ENCODE measurements around the gene NTNG2. TPM values are rescaled to one million over a fixed set of nuclear protein-coding genes. Genes with fewer than 3 reads are reported as not detected.

Gene NTNG2
- total RNA-seq, 2 donors from 2014 or later, result 0.26 to 2.0 TPM

GRCh38 chr9:132283863-132284262 lies 122.0 kb downstream of the NTNG2 start:
- ATAC-seq (no peak), DNase-seq (no peak)
- H3K4me3 ChIP-seq, result no peak overlapping the region
- peaks cover 3% of the 10 kb centered on the region for H3K4me1 ChIP-seq
- H3K27me3 ChIP-seq, result no peaks in the 10 kb centered on the region
- H3K36me3 ChIP-seq (replicated peaks in 1 of 2; ENCODE audit: insufficient read depth in 1 of 2, low read depth in 2 of 2), result peaks cover 0 to 50% of the 10 kb centered on the region in 2 donors
- H3K9me3 ChIP-seq, result no peaks in the 10 kb centered on the region
- no peak for TF ChIP-seq CTCF (IDR thresholded peaks at IDR 0.05)
- 89 to 92% methylated on average over 7 of the region's 7 CpGs for WGBS, 2 donors
- intact Hi-C loops (cut with DNase I), result no loop called here
- H3K27ac ChIP-seq, result no peak overlapping the region

- H3K4me3 ChIP-seq, result no peak overlapping the region
- no peak for TF ChIP-seq POLR2A (IDR thresholded peaks at IDR 0.05)
- no peak for TF ChIP-seq CTCF (IDR thresholded peaks at IDR 0.05)
- ATAC-seq (no peak), DNase-seq (no peak)
- 65 to 68% methylated on average over 3 of the region's 3 CpGs for WGBS, 2 donors
- H3K9me3 ChIP-seq, result no peaks in the 10 kb centered on the region
- H3K36me3 ChIP-seq (replicated peaks in 1 of 2; ENCODE audit: insufficient read depth in 1 of 2, low read depth in 2 of 2), result peaks cover 0 to 40% of the 10 kb centered on the region in 2 donors
- H3K27ac ChIP-seq, result no peak overlapping the region
- H3K4me1 ChIP-seq, result peaks cover 6% of the 10 kb centered on the region
- no peaks in the 10 kb centered on the region for H3K27me3 ChIP-seq
- intact Hi-C loops (cut with DNase I), result no loop called here
Observed at GRCh38 chr9:132287256-132287760, 125.5 kb downstream of the NTNG2 start.

GRCh38 chr9:132288361-132288760 lies 126.5 kb downstream of the NTNG2 start:
- intact Hi-C loops (cut with DNase I), result no loop called here
- WGBS, 2 donors, result 3 to 7% methylated on average over 1 of the region's 1 CpG
- no peak overlapping the region for H3K27ac ChIP-seq
- H3K27me3 ChIP-seq, result no peaks in the 10 kb centered on the region
- ATAC-seq (no peak), DNase-seq (no peak)
- no peaks in the 10 kb centered on the region for H3K9me3 ChIP-seq
- no peak overlapping the region for H3K4me3 ChIP-seq
- no peak for TF ChIP-seq POLR2A (IDR thresholded peaks at IDR 0.05)
- no peak for TF ChIP-seq CTCF (IDR thresholded peaks at IDR 0.05)
- H3K4me1 ChIP-seq, result peaks cover 6% of the 10 kb centered on the region
- peaks cover 0 to 35% of the 10 kb centered on the region in 2 donors for H3K36me3 ChIP-seq (replicated peaks in 1 of 2; ENCODE audit: insufficient read depth in 1 of 2, low read depth in 2 of 2)

- Histone ChIP-seq H3K9me3 (no peaks in the 10 kb centered on the region), H3K4me1 (peaks cover 6% of the 10 kb centered on the region), H3K27me3 (no peaks in the 10 kb centered on the region), H3K4me3 (no peak overlapping the region), H3K27ac (no peak overlapping the region), H3K36me3 (replicated peaks in 1 of 2; ENCODE audit: insufficient read depth in 1 of 2, low read depth in 2 of 2) (peaks cover 0 to 31% of the 10 kb centered on the region in 2 donors)
- peak in 1 of 4 donors; percentile 11 for DNase-seq
- TF ChIP-seq CTCF (IDR thresholded peaks at IDR 0.05), result no peak
- TF ChIP-seq POLR2A (IDR thresholded peaks at IDR 0.05), result no peak
- WGBS, 2 donors, result 48 to 59% methylated on average over 2 of the region's 2 CpGs
- intact Hi-C loops (cut with DNase I), result no loop called here
- no peak for ATAC-seq
Observed at GRCh38 chr9:132288966-132289365, 127.1 kb downstream of the NTNG2 start.

- Histone ChIP-seq H3K9me3 (no peaks in the 10 kb centered on the region), H3K4me1 (peaks cover 6% of the 10 kb centered on the region), H3K27ac (no peak overlapping the region), H3K4me3 (no peak overlapping the region), H3K36me3 (replicated peaks in 1 of 2; ENCODE audit: insufficient read depth in 1 of 2, low read depth in 2 of 2) (peaks cover 0 to 33% of the 10 kb centered on the region in 2 donors), H3K27me3 (no peaks in the 10 kb centered on the region)
- TF ChIP-seq POLR2A (IDR thresholded peaks at IDR 0.05) (no peak), CTCF (IDR thresholded peaks at IDR 0.05) (no peak)
- WGBS, 2 donors, result 91 to 94% methylated on average over 13 of the region's 13 CpGs
- no peak for DNase-seq
- intact Hi-C loops (cut with DNase I), result no loop called here
- ATAC-seq, result no peak
Observed at GRCh38 chr9:132293145-132293721, 131.4 kb downstream of the NTNG2 start.

Data from body of pancreas (tissue), 4 donors.